Activated CD8-positive, alpha-beta memory T cell treated with anti-CD3 and anti-CD28 coated beads, Interleukin-2, amount 50 U/mL, for 1 hour (primary cell): Measurements from ENCODE around the gene STK4.

Experiments used
- DNase-seq: peaks from one replicate; pipeline ENCODE4 v3.0.0-alpha.2; 2020; ENCODE audit errors: extremely low read depth

STK4 gene

GRCh38 chr20:45029884-45030283 is 63.6 kb downstream of the STK4 start:
- DNase-seq: no peak

- DNase-seq: no peak
Observed at GRCh38 chr20:45032276-45032675, 66.0 kb downstream of the STK4 start.

GRCh38 chr20:45032781-45033180 is 66.5 kb downstream of the STK4 start:
- no peak for DNase-seq

GRCh38 chr20:45034436-45034835 is 68.1 kb downstream of the STK4 start:
- DNase-seq: no peak

GRCh38 chr20:45036044-45036755 is 69.9 kb downstream of the STK4 start:
- DNase-seq: no peak

- DNase-seq: no peak
Observed at GRCh38 chr20:45037050-45037449, 70.7 kb downstream of the STK4 start.

- DNase-seq: no peak
Observed at GRCh38 chr20:45037635-45038034, 71.3 kb downstream of the STK4 start.

- DNase-seq: no peak
Observed at GRCh38 chr20:45038745-45039474, 72.6 kb downstream of the STK4 start.

- DNase-seq: no peak
Observed at GRCh38 chr20:45039475-45039820, 73.1 kb downstream of the STK4 start.

GRCh38 chr20:45041464-45042337 is 75.4 kb downstream of the STK4 start:
- no peak for DNase-seq

- DNase-seq: no peak
Observed at GRCh38 chr20:45042978-45043377, 76.7 kb downstream of the STK4 start.

GRCh38 chr20:45044084-45044573 is 77.8 kb downstream of the STK4 start:
- peak; percentile 16 for DNase-seq

- DNase-seq: no peak
Observed at GRCh38 chr20:45044601-45045000, 78.3 kb downstream of the STK4 start.

GRCh38 chr20:45047581-45048119 is 81.3 kb downstream of the STK4 start:
- no peak for DNase-seq

GRCh38 chr20:45049438-45049837 is 83.1 kb downstream of the STK4 start:
- DNase-seq: no peak

- no peak for DNase-seq
Observed at GRCh38 chr20:45049904-45050471, 83.7 kb downstream of the STK4 start.

- DNase-seq: no peak
Observed at GRCh38 chr20:45051204-45052060, 85.1 kb downstream of the STK4 start.

- DNase-seq: no peak
Observed at GRCh38 chr20:45052698-45053429, 86.6 kb downstream of the STK4 start.

GRCh38 chr20:45053430-45054351 is 87.4 kb downstream of the STK4 start:
- no peak for DNase-seq
